C4-2B (cell line): ENCODE measurements around the gene TOPAZ1.

ENCODE experiments used
- ZFX ChIP-seq: fragments of 450-650 bp; IDR thresholded peaks from 2 replicates; pipeline ENCODE4 v1.6.1; 2017
- TF ChIP-seq, protein P1 (sequence below): fragments of 450-650 bp; conservative IDR thresholded peaks from 2 replicates; pipeline ENCODE4 v1.5.1; 2017; ENCODE audit warnings: mild to moderate bottlenecking

DNA sequence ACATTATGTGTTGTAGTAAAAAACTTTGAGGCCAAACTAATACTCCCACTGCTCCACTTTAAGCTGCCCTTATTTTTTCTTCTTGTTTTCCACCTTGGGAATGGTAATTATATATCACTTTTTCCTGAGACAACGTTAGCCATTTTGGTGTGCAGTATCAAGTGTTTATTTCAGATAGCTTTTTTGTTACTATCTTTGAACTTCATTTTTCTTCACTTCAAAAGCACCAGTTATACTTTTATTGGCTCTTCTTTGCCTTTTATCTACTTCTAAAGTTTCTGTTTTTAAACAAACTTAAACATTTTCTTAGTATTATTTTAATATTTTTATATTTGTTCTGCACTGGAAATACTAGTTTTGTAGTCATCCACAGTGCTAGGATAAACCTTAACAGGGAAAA is 6.5 kb downstream of the TOPAZ1 start:
- TF ChIP-seq, protein P1, sequence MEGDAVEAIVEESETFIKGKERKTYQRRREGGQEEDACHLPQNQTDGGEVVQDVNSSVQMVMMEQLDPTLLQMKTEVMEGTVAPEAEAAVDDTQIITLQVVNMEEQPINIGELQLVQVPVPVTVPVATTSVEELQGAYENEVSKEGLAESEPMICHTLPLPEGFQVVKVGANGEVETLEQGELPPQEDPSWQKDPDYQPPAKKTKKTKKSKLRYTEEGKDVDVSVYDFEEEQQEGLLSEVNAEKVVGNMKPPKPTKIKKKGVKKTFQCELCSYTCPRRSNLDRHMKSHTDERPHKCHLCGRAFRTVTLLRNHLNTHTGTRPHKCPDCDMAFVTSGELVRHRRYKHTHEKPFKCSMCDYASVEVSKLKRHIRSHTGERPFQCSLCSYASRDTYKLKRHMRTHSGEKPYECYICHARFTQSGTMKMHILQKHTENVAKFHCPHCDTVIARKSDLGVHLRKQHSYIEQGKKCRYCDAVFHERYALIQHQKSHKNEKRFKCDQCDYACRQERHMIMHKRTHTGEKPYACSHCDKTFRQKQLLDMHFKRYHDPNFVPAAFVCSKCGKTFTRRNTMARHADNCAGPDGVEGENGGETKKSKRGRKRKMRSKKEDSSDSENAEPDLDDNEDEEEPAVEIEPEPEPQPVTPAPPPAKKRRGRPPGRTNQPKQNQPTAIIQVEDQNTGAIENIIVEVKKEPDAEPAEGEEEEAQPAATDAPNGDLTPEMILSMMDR, result no peak
- TF ChIP-seq ZFX, result no peak
